DND-41 (cell line): Measurements from ENCODE around the gene TAB2.

Source experiments
- CTCF ChIP-seq: IDR thresholded peaks from 2 replicates; pipeline ENCODE4 v1.5.1; 2012; ENCODE audit warnings: borderline replicate concordance, low read length, moderate library complexity, mild to moderate bottlenecking; ENCODE audit not compliant: poor library complexity, severe bottlenecking; ENCODE audit errors: extremely low read depth
- EZH2 ChIP-seq: IDR thresholded peaks from 3 replicates; pipeline ENCODE4 v1.6.1; 2012; ENCODE audit warnings: borderline replicate concordance, low read depth, mild to moderate bottlenecking, moderate library complexity, low read length, inconsistent platforms; ENCODE audit not compliant: severe bottlenecking

- TF ChIP-seq CTCF (no peak), EZH2 (no peak)
Observed at GRCh38 chr6:149323925-149324324, 6.4 kb downstream of the TAB2 start.
